Eye (tissue), 1 donor: ENCODE results near the gene WDR86.

Experiments
- DNase-seq: peaks from one replicate; pipeline ENCODE4 v3.0.0-alpha.2; 2015

The WDR86 gene

GRCh38 chr7:151390598-151391357 lies 19.1 kb downstream of the WDR86 start:
- no peak for DNase-seq

GRCh38 chr7:151389768-151390597 lies 19.9 kb downstream of the WDR86 start:
- no peak for DNase-seq

- no peak for DNase-seq
These were observed 20.6 kb downstream of the WDR86 start for GRCh38 chr7:151389096-151389767.

GRCh38 chr7:151388430-151388829 lies 21.4 kb downstream of the WDR86 start:
- DNase-seq: no peak

GRCh38 chr7:151388007-151388297 lies 21.9 kb downstream of the WDR86 start:
- DNase-seq: no peak

- DNase-seq: no peak
These were observed 22.5 kb downstream of the WDR86 start for GRCh38 chr7:151387161-151388006.

- DNase-seq: no peak
These were observed 23.3 kb downstream of the WDR86 start for GRCh38 chr7:151386301-151387160.

- DNase-seq: no peak
These were observed 24.1 kb downstream of the WDR86 start for GRCh38 chr7:151385626-151386300.

- no peak for DNase-seq
These were observed 24.8 kb downstream of the WDR86 start for GRCh38 chr7:151384776-151385625.

GRCh38 chr7:151384352-151384697 lies 25.5 kb downstream of the WDR86 start:
- DNase-seq: no peak

- no peak for DNase-seq
These were observed 26.0 kb downstream of the WDR86 start for GRCh38 chr7:151383638-151384351.

- DNase-seq: peak; percentile 43
These were observed 27.6 kb downstream of the WDR86 start for GRCh38 chr7:151382079-151382885.

- no peak for DNase-seq
These were observed 28.3 kb downstream of the WDR86 start for GRCh38 chr7:151381348-151382078.

- no peak for DNase-seq
These were observed 28.8 kb downstream of the WDR86 start for GRCh38 chr7:151381098-151381347.

GRCh38 chr7:151380199-151381097 lies 29.4 kb downstream of the WDR86 start:
- DNase-seq: no peak

GRCh38 chr7:151379534-151380198 lies 30.2 kb downstream of the WDR86 start:
- DNase-seq: no peak

- DNase-seq: no peak
These were observed 30.7 kb downstream of the WDR86 start for GRCh38 chr7:151379193-151379520.
